H1 (cell line): ENCODE measurements around the gene LZTFL1. TPM values are rescaled to one million over a fixed set of nuclear protein-coding genes. Genes with fewer than 3 reads are reported as not detected.

ENCODE experiments used
- CTCF ChIA-PET: fragments of 300-600 bp; sonication (Branson Sonifier 250); formaldehyde crosslinking; loops from one replicate; lab custom pipeline; 2021; ENCODE audit not compliant: partially characterized antibody; lab: Charles Lee
- POLR2A ChIA-PET: fragments of 300-600 bp; sonication (Branson Sonifier 250); formaldehyde crosslinking; loops from one replicate; lab custom pipeline; 2021; ENCODE audit warnings: inconsistent platforms; ENCODE audit not compliant: partially characterized antibody; lab: Charles Lee
- DNase-seq, 2 experiments: peaks; one replicate each; pipeline versions ENCODE4 v3.0.0 to v3.0.0-alpha.2; 2010 to 2022; ENCODE audit warnings: low spot score in 2 of 2, low read depth in 1 of 2, mixed read lengths in 1 of 2
- FAIRE-seq: peaks from 2 replicates; lab custom pipeline; 2011; peaks lifted over from hg19 to GRCh38; lab: Jason Lieb, UNC
- H2AFZ ChIP-seq: 2 replicates; pipeline ENCODE4 v1.8.1; 2012; ENCODE audit warnings: low read length, inconsistent platforms
- H2AK5ac ChIP-seq: 2 replicates; pipeline ENCODE4 v1.6.1; 2013; ENCODE audit warnings: low read depth, low read length
- H2BK120ac ChIP-seq: replicated peaks from 2 replicates; pipeline ENCODE3; 2013; ENCODE audit warnings: low read depth, low read length, inconsistent platforms
- H2BK12ac ChIP-seq: 2 replicates; pipeline ENCODE4 v1.6.1; 2013; ENCODE audit warnings: low read depth, low read length
- H2BK15ac ChIP-seq: 2 replicates; pipeline ENCODE4 v1.6.1; 2013; ENCODE audit warnings: low read length
- H2BK20ac ChIP-seq: 2 replicates; pipeline ENCODE4 v1.6.1; 2013; ENCODE audit warnings: low read length
- H2BK5ac ChIP-seq: 2 replicates; pipeline ENCODE4 v1.6.1; 2013; ENCODE audit warnings: low read depth, low read length
- H3K14ac ChIP-seq: 2 replicates; pipeline ENCODE4 v1.6.1; 2013; ENCODE audit warnings: inconsistent platforms; ENCODE audit not compliant: insufficient read length
- H3K18ac ChIP-seq: 2 replicates; pipeline ENCODE4 v1.6.1; 2013; ENCODE audit warnings: low read length; ENCODE audit errors: extremely low read depth
- H3K23ac ChIP-seq: 2 replicates; pipeline ENCODE4 v1.6.1; 2013; ENCODE audit warnings: inconsistent platforms; ENCODE audit not compliant: insufficient read length
- H3K23me2 ChIP-seq: 2 replicates; pipeline ENCODE4 v1.6.1; 2013; ENCODE audit warnings: low read depth, low read length
- H3K27ac ChIP-seq: 2 replicates; pipeline ENCODE4 v1.6.1; 2011; ENCODE audit warnings: low read depth, low read length, inconsistent platforms
- H3K27me3 ChIP-seq, 4 experiments: replicated peaks in 1 of 4; 1 replicate in 1 of 4; 2 replicates in 3 of 4; pipeline versions ENCODE4 v1.6.1 to v1.8.1; 2011 to 2013; ENCODE audit warnings: low read length in 3 of 4, mild to moderate bottlenecking in 3 of 4, inconsistent platforms in 2 of 4, mixed read lengths in 2 of 4, moderate library complexity in 1 of 4; ENCODE audit not compliant: control insufficient read depth in 3 of 4, insufficient read depth in 3 of 4; ENCODE audit errors: extremely low read depth in 1 of 4
- H3K36me3 ChIP-seq, 4 experiments: 2 replicates each; pipeline versions ENCODE4 v1.6.1 to v1.8.1; 2011 to 2013; ENCODE audit warnings: mild to moderate bottlenecking in 4 of 4, low read length in 3 of 4, moderate library complexity in 2 of 4, control low read depth in 1 of 4, inconsistent platforms in 1 of 4; ENCODE audit not compliant: insufficient read depth in 4 of 4, control insufficient read depth in 2 of 4
- H3K4ac ChIP-seq: replicated peaks from 2 replicates; pipeline ENCODE3; 2013; ENCODE audit warnings: low read length, low read depth, mixed read lengths, inconsistent platforms; ENCODE audit not compliant: insufficient read length
- H3K4me1 ChIP-seq, 4 experiments: replicated peaks in 1 of 4; 1 replicate in 1 of 4; 2 replicates in 3 of 4; pipeline versions ENCODE4 v1.6.1 to v1.8.1; 2011 to 2013; ENCODE audit warnings: low read length in 3 of 4, inconsistent platforms in 2 of 4, mixed read lengths in 1 of 4; ENCODE audit not compliant: insufficient read depth in 4 of 4, control insufficient read depth in 3 of 4
- H3K4me2 ChIP-seq, 2 experiments: 2 replicates each; pipeline versions ENCODE4 v1.6.1 to v1.8.1; 2011 to 2013; ENCODE audit warnings: low read depth in 2 of 2, low read length in 2 of 2, control low read depth in 1 of 2, inconsistent platforms in 1 of 2, mild to moderate bottlenecking in 1 of 2; ENCODE audit not compliant: insufficient read depth in 1 of 2
- H3K4me3 ChIP-seq, 4 experiments: fragments of 200-600, 300-600 bp in 1 of 4; sonication (generic), shearing (Covaris generic), sonication (Bioruptor Twin) in 1 of 4; 2 replicates each; pipeline versions ENCODE4 v1.5.1 to v1.8.1; 2011 to 2016; ENCODE audit warnings: low read length in 4 of 4, low read depth in 3 of 4, control low read depth in 2 of 4, inconsistent platforms in 2 of 4, mild to moderate bottlenecking in 2 of 4, mixed read lengths in 1 of 4, moderate library complexity in 1 of 4; ENCODE audit not compliant: insufficient read depth in 2 of 4; ENCODE audit errors: extremely low read depth in 1 of 4
- H3K56ac ChIP-seq: replicated peaks from 2 replicates; pipeline ENCODE3; 2013; ENCODE audit warnings: low read depth, mild to moderate bottlenecking, mixed read lengths, low read length, inconsistent platforms; ENCODE audit not compliant: insufficient read length
- H3K79me1 ChIP-seq: 2 replicates; pipeline ENCODE4 v1.6.1; 2013; ENCODE audit warnings: low read depth, low read length, control low read depth
- H3K79me2 ChIP-seq, 2 experiments: 2 replicates each; pipeline versions ENCODE4 v1.6.1 to v1.8.1; 2012 to 2013; ENCODE audit warnings: low read length in 2 of 2, mild to moderate bottlenecking in 2 of 2, inconsistent platforms in 1 of 2; ENCODE audit not compliant: insufficient read depth in 2 of 2, control insufficient read depth in 1 of 2
- H3K9ac ChIP-seq, 4 experiments: replicated peaks in 1 of 4; 1 replicate in 1 of 4; 2 replicates in 3 of 4; pipeline versions ENCODE4 v1.6.1 to v1.8.1; 2011 to 2013; ENCODE audit warnings: low read depth in 3 of 4, low read length in 3 of 4, control low read depth in 2 of 4, mild to moderate bottlenecking in 2 of 4, moderate library complexity in 2 of 4, inconsistent platforms in 1 of 4; ENCODE audit errors: extremely low read depth in 1 of 4
- H3K9me3 ChIP-seq, 2 experiments: 2 replicates each; pipeline versions ENCODE4 v1.6.1 to v1.8.1; 2012 to 2013; ENCODE audit warnings: mild to moderate bottlenecking in 2 of 2, moderate library complexity in 2 of 2, control low read depth in 1 of 2, inconsistent platforms in 1 of 2, low read depth in 1 of 2, low read length in 1 of 2, mixed read lengths in 1 of 2; ENCODE audit not compliant: insufficient read depth in 2 of 2
- H4K20me1 ChIP-seq, 2 experiments: replicated peaks in 1 of 2; 2 replicates each; pipeline versions ENCODE3 to v1.8.1; 2011 to 2013; ENCODE audit warnings: inconsistent platforms in 2 of 2, low read length in 2 of 2, mild to moderate bottlenecking in 1 of 2; ENCODE audit not compliant: insufficient read depth in 2 of 2, control insufficient read depth in 1 of 2
- H4K5ac ChIP-seq: 2 replicates; pipeline ENCODE4 v1.6.1; 2013; ENCODE audit warnings: low read length, low read depth, mixed read lengths, inconsistent platforms; ENCODE audit not compliant: insufficient read length
- H4K8ac ChIP-seq: 2 replicates; pipeline ENCODE4 v1.8.0; 2013; ENCODE audit warnings: mild to moderate bottlenecking, moderate library complexity, low read length, inconsistent platforms; ENCODE audit not compliant: insufficient read depth; ENCODE audit errors: extremely low read depth
- H4K91ac ChIP-seq: replicated peaks from 2 replicates; pipeline ENCODE3; 2013; ENCODE audit warnings: low read length, mixed read lengths, inconsistent platforms; ENCODE audit not compliant: insufficient read length
- BCL11A ChIP-seq, 2 experiments: IDR thresholded peaks; one replicate each; pipeline ENCODE4 v1.6.1; 2011; ENCODE audit warnings: low read depth in 2 of 2, low read length in 2 of 2, mild to moderate bottlenecking in 2 of 2
- ZNF274 ChIP-seq: IDR thresholded peaks from 2 replicates; pipeline ENCODE4 v1.7.0; 2012; ENCODE audit warnings: low read length, borderline replicate concordance; ENCODE audit errors: extremely low read depth
- WGBS, 2 experiments: shearing (Covaris generic) in 1 of 2; methylation state at CpG; one replicate each; pipeline versions ENCODE4 v1.1.6 to v1.1.7; 2013 to 2015; ENCODE audit warnings: low lambda C conversion rate in 2 of 2, mixed read lengths in 2 of 2, inconsistent platforms in 1 of 2, low coverage in 1 of 2, missing lambda C conversion rate in 1 of 2; ENCODE audit not compliant: insufficient replicate concordance in 2 of 2, insufficient coverage in 1 of 2, insufficient read length in 1 of 2; ENCODE audit errors: extremely low coverage in 1 of 2, missing lambda C conversion rate in 1 of 2; 5-methylcytosine and 5-hydroxymethylcytosine counted together
- polyA plus RNA-seq, 7 experiments: library from polyadenylated mRNA; depleted of rRNA in 3 of 7; stranded (reverse) in 5 of 7; unstranded in 2 of 7; fragments of >200 nt in 5 of 7; fragments of 200-250 nt in 2 of 7; gene quantifications; 1 replicate in 5 of 7; 2 replicates in 1 of 7; 4 replicates in 1 of 7; pipeline versions ENCODE4 v1.2.1 to v1.2.3, GENCODE V29; 2011 to 2013; ENCODE audit warnings: missing spikeins in 2 of 7, mixed read lengths in 2 of 7
- total RNA-seq: library from RNA; stranded (reverse); fragmentation: NEBNext Ultra II Directional; extraction: Animal tissue kit (Norgen Biotek cat#: 25700); gene quantifications from 2 replicates; pipeline ENCODE4 v1.2.1, GENCODE V29; 2021

The LZTFL1 gene
- total and polyA plus RNA-seq, 2 of the 8 experiments (the other 6 are each of a cell fraction or from before 2014, with no cell fraction given) = 8.7 to 11.5 TPM

- Histone ChIP-seq H2AK5ac (no peak overlapping the region), H3K79me1 (no peaks in the 10 kb centered on the region; the same call in 1 of the 2 replicates), H2BK12ac (no peak overlapping the region), H3K9ac (no peak overlapping the region), H3K23ac (no peak overlapping the region), H2AFZ (no peak overlapping the region), H4K8ac (no peak overlapping the region), H4K5ac (no peak overlapping the region), H3K56ac (no peak overlapping the region), H2BK5ac (no peak overlapping the region), H4K20me1 (no peaks in the 10 kb centered on the region), H3K14ac (no peak overlapping the region), H3K79me2 (no peaks in the 10 kb centered on the region), H2BK120ac (no peak overlapping the region), H2BK15ac (no peak overlapping the region), H4K91ac (no peak overlapping the region), H3K27me3 (no peaks in the 10 kb centered on the region; a peak in 2 of 7 replicates), H3K4me1 (no peaks in the 10 kb centered on the region), H3K27ac (no peak overlapping the region), H3K23me2 (no peaks in the 10 kb centered on the region), H3K9me3 (no peaks in the 10 kb centered on the region), H2BK20ac (no peak overlapping the region), H3K18ac (no peak overlapping the region), H3K4ac (no peak overlapping the region), H3K4me3 (no peak overlapping the region), H3K36me3 (no peaks in the 10 kb centered on the region; a peak in 1 of 8 replicates), H3K4me2 (no peak overlapping the region)
- 75% methylated on average over 7 of the region's 7 CpGs; no CpG with 5 or more reads in 1 of the 2 experiments for WGBS, 2 experiments
- ChIA-PET POLR2A (no interaction called here), CTCF (interaction anchor here (1.1 to 1.6 kb wide), 3 partner anchors 17 to 23 kb away, joined by 3 to 5 read pairs (median 3); no protein-coding TSS in a partner anchor)
- no peak for TF ChIP-seq BCL11A (IDR thresholded peaks at IDR 0.05; ENCODE audit: low read depth in 2 of 2, low read length in 2 of 2)
- TF ChIP-seq ZNF274 = no peak
- FAIRE-seq (no peak), DNase-seq (no peak)
Observed at GRCh38 chr3:45887759-45888511, 46.0 kb upstream of the LZTFL1 start.
